ENCODE results near the gene PAIP2B. TPM values are rescaled to one million over a fixed set of nuclear protein-coding genes. Genes with fewer than 3 reads are reported as not detected.

The PAIP2B gene
- total and polyA plus RNA-seq, 2 of the 4 experiments (the other 2 are of a cell fraction) = 0.15 to 0.18 TPM

GRCh38 chr2:71261534-71261933 is 34.6 kb upstream of the PAIP2B start:
- Histone ChIP-seq H2BK5ac (ENCODE audit: low read depth, low read length, poor library complexity, severe bottlenecking) (no peak overlapping the region), H4K20me1 (ENCODE audit: insufficient read depth, low read length) (no peaks in the 10 kb centered on the region), H3K9me3 (ENCODE audit: control insufficient read depth, insufficient read depth, low read length) (no peaks in the 10 kb centered on the region), H2AK5ac (ENCODE audit: low read depth, low read length) (no peak overlapping the region), H3K4me2 (ENCODE audit: low read depth, low read length) (no peak overlapping the region), H3K27ac (ENCODE audit: insufficient read depth, low read length) (no peak overlapping the region), H2BK20ac (ENCODE audit: low read depth, low read length) (no peak overlapping the region), H3K9me1 (ENCODE audit: insufficient read depth, low read length) (no peaks in the 10 kb centered on the region), H3K4me3 (ENCODE audit: insufficient read depth, low read depth, low read length) (no peak overlapping the region), H3K23ac (ENCODE audit: low read depth, low read length) (no peak overlapping the region), H2BK120ac (ENCODE audit: low read depth, low read length) (no peak overlapping the region), H2AFZ (replicated peaks; ENCODE audit: low read length, poor library complexity) (no peak overlapping the region), H4K91ac (ENCODE audit: insufficient read depth, low read depth, low read length) (no peak overlapping the region), H3K9ac (ENCODE audit: low read depth, low read length) (no peak overlapping the region), H3K18ac (ENCODE audit: low read depth, low read length) (no peak overlapping the region), H4K5ac (ENCODE audit: low read depth, low read length) (no peak overlapping the region), H3K4me1 (ENCODE audit: control insufficient read depth, insufficient read depth, low read length) (no peaks in the 10 kb centered on the region), H3K27me3 (ENCODE audit: control insufficient read depth, insufficient read depth, low read length) (no peaks in the 10 kb centered on the region; the same call in 1 of the 2 replicates), H3K4ac (ENCODE audit: low read depth, low read length) (no peak overlapping the region), H3K56ac (ENCODE audit: extremely low read depth, insufficient read depth, low read length) (no peak overlapping the region), H2BK15ac (ENCODE audit: low read depth, low read length) (no peak overlapping the region), H4K8ac (ENCODE audit: low read depth in 2 of 2, low read length in 2 of 2) (no peak overlapping the region), H2AK9ac (replicated peaks; ENCODE audit: low read depth, low read length, poor library complexity) (no peak overlapping the region), H3K79me1 (ENCODE audit: low read depth in 1 of 2, low read length in 2 of 2) (no peaks in the 10 kb centered on the region), H3K36me3 (ENCODE audit: control insufficient read depth, insufficient read depth, low read length) (no peaks in the 10 kb centered on the region), H3K14ac (replicated peaks; ENCODE audit: low read depth, low read length) (no peak overlapping the region)
- dilution Hi-C loops (cut with HindIII; ENCODE audit: low sequenced_read_pairs, unreplicated experiment) = no loop called here
- intact Hi-C loops (cut with micrococcal nuclease) = no loop called here
- CTCF ChIA-PET = interaction anchor here (0.7 kb wide), 2 partner anchors 21 to 70 kb away, joined by 3 to 4 read pairs; partner anchors contain the start of gene ZNF638
- TF ChIP-seq FOS (IDR thresholded peaks at IDR 0.05; ENCODE audit: low read depth, low read length) (no peak), POLR2A (IDR thresholded peaks at IDR 0.05; ENCODE audit: low read depth, low read length) (no peak), ELK1 (IDR thresholded peaks at IDR 0.05; ENCODE audit: borderline replicate concordance, low read depth, low read length) (no peak), MAFK (IDR thresholded peaks at IDR 0.05; ENCODE audit: low read depth, low read length) (no peak), CHD1 (IDR thresholded peaks at IDR 0.05; ENCODE audit: low read depth, low read length) (no peak), RAD21 (IDR thresholded peaks at IDR 0.05; ENCODE audit: low read length) (no peak), RFX5 (IDR thresholded peaks at IDR 0.05; ENCODE audit: low read depth, low read length) (no peak), CEBPB (IDR thresholded peaks at IDR 0.05; ENCODE audit: low read depth, low read length) (no peak), BHLHE40 (IDR thresholded peaks at IDR 0.05; ENCODE audit: low read depth, low read length) (no peak), CTCF (conservative IDR thresholded peaks at IDR 0.05; ENCODE audit: low read depth, low read length) (no peak), RCOR1 (IDR thresholded peaks at IDR 0.05; ENCODE audit: insufficient replicate concordance, low read length) (no peak), SMC3 (IDR thresholded peaks at IDR 0.05; ENCODE audit: low read depth, low read length) (no peak), MXI1 (IDR thresholded peaks at IDR 0.05; ENCODE audit: borderline replicate concordance, low read depth, low read length) (no peak), MAZ (IDR thresholded peaks at IDR 0.05; ENCODE audit: borderline replicate concordance, low read depth, low read length) (no peak), NFE2L2 (IDR thresholded peaks at IDR 0.05; ENCODE audit: low read depth, low read length) (no peak)
- TF ChIP-seq, protein P1, sequence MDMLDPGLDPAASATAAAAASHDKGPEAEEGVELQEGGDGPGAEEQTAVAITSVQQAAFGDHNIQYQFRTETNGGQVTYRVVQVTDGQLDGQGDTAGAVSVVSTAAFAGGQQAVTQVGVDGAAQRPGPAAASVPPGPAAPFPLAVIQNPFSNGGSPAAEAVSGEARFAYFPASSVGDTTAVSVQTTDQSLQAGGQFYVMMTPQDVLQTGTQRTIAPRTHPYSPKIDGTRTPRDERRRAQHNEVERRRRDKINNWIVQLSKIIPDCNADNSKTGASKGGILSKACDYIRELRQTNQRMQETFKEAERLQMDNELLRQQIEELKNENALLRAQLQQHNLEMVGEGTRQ (IDR thresholded peaks at IDR 0.05; ENCODE audit: low read depth, low read length) = no peak
- in situ Hi-C loops (cut with MboI; ENCODE audit: low sequenced_read_pairs) = no loop called here
- POLR2A ChIA-PET (ENCODE audit: unreplicated experiment) = no interaction called here
- DNase-seq = no peak
- no TSS peak for BruUV-seq (replicated peaks)
- no peak for ATAC-seq (ENCODE audit: low read depth)

Measured in IMR-90 (cell line).